Heart left ventricle (tissue), 13 donors: ENCODE results near the gene RPRD1B.

Source experiments
- POLR2A ChIP-seq, 2 donors: fragments of 450-650 bp; IDR thresholded peaks; one replicate each; pipeline ENCODE4 v1.6.1; 2017; ENCODE audit warnings: antibody characterized with exemption in 2 of 2, mild to moderate bottlenecking in 2 of 2, moderate library complexity in 2 of 2
- TF ChIP-seq, protein P1 (sequence below), 12 donors: fragments of 200-600 bp; sonication (generic) in 4 of 12; IDR thresholded peaks; one replicate each; pipeline versions ENCODE4 v1.5.0 to v1.8.0; 2018 to 2022; ENCODE audit warnings: antibody characterized with exemption in 12 of 12, mild to moderate bottlenecking in 5 of 12
- donor health status: ischemic (EF 13 %, LVEDD 7.1; RV severe dilation, severe dysfunction).
- donor health status: DM: no; HTN: yes; CAD: no.
- donor health status: DM: no; HTN: no; CAD: no.
- donor health status: ischemic (EF 25% LVEDD 6.9; RV normal size, moderate dysfunction).
- donor health status: ischemic (EF 25% LVEDD 5.7; RV mildly dilated, moderate dysfunction).
- donor health status: ischemic (EF 35%, LVEDD 5.7; RV mildly dilated, moderate dysfunction).
- donor health status: nonischemic (EF 11% LVEDD 7.7; RV severe dilation, severe dysfunction).
- donor health status: DM: yes; HTN: yes; CAD: no.
- donor health status: PGD.
- donor health status: ischemic (EF 29% LVEDD 5.4; RV normal size, mild dysfunction).
- donor health status: nonischemic (EF 23%, LVEDD 6.1; RV moderate dilation, normal function).

GRCh38 chr20:38119446-38119845, 85.9 kb downstream of the RPRD1B start:
- TF ChIP-seq, protein P1, sequence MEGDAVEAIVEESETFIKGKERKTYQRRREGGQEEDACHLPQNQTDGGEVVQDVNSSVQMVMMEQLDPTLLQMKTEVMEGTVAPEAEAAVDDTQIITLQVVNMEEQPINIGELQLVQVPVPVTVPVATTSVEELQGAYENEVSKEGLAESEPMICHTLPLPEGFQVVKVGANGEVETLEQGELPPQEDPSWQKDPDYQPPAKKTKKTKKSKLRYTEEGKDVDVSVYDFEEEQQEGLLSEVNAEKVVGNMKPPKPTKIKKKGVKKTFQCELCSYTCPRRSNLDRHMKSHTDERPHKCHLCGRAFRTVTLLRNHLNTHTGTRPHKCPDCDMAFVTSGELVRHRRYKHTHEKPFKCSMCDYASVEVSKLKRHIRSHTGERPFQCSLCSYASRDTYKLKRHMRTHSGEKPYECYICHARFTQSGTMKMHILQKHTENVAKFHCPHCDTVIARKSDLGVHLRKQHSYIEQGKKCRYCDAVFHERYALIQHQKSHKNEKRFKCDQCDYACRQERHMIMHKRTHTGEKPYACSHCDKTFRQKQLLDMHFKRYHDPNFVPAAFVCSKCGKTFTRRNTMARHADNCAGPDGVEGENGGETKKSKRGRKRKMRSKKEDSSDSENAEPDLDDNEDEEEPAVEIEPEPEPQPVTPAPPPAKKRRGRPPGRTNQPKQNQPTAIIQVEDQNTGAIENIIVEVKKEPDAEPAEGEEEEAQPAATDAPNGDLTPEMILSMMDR (IDR thresholded peaks at IDR 0.05): no peak
- TF ChIP-seq POLR2A (IDR thresholded peaks at IDR 0.05): no peak
